M059J (cell line): Measurements from ENCODE around the gene PSMA7. TPM values are rescaled to one million over a fixed set of nuclear protein-coding genes. Genes with fewer than 3 reads are reported as not detected.

Experiments used
- DNase-seq: peaks from one replicate; pipeline ENCODE4 v3.0.0-alpha.2; 2012; ENCODE audit warnings: low read depth
- total RNA-seq: library from RNA; depleted of rRNA; stranded (reverse); fragments of >200 nt; shearing (Covaris generic); gene quantifications from 2 replicates; pipeline ENCODE4 v1.2.3, GENCODE V29; 2014; rRNA removed

PSMA7 gene
- total RNA-seq, result 881 and 940 TPM in 2 replicates

DNA sequence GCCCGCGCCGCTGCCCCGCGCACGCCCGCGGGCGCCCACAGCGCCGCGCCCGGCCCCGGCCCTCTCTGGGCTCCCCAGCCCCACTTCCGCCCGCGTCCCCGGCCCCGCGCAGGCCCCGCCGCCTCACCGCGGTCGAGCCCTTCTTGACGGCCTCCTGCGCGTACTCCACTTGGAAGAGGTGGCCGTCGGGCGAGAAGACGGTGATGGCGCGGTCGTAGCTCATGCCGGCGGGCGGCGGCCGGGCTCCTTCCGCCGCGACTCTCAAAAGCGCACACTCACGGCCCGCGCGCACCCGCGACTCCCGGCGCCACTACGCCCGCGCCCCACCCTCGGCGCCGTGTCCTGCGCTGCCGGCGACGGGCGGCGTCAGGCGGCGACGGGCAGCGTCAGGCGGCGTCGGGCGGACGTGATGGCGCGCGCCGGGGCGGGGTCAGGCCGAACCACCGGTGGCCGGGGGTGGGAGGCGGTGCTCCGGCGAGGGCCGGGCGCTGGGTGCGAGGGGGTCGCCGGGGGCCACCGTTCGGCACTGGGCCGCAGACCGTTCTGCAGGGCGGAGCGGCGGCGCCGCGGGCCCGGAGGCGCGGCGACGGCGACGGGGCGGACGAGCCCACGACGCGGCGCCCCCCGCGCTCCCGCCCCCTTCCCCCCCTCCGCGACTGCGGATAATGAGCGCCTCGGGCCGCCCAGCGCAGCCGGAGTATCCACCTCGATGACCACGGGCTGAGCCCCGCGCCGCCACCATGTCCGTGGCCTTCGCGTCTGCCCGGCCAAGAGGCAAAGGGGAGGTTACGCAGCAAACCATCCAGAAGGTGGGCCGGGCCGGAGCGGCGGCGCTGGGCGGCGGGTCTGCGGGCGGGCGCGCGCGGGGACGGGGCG, at the start of gene PSMA7, which contains the start of gene SS18L1:
PSMA7 (minus strand) TSS at position 314 of the 876 bp plus-strand sequence; CDS start at position 223, 91 bp downstream.
SS18L1 (plus strand) TSS at position 689 of the 876 bp plus-strand sequence; CDS start at position 741, 52 bp downstream.
- peak; percentile 90 for DNase-seq

DNA sequence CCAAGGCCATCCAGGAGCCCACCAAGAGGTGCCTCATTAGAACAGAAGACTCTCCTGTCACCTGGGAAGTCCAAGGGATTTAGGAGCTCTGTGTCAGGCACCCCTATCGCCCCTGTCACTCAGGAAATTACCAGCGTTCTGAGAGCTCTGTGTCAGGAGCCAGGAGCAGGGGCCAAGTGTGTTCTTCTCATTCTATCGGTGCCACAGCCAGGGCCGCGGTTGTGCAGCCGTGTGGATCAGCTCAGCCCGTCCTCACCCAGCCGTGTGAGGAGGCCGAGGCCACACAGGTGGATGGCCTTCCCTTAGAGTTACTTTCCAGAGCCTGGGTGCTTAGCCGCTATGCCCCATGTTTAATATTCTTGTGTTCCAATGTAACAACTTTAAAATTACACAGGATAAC, 49.4 kb upstream of the PSMA7 start:
- DNase-seq, result no peak

DNA sequence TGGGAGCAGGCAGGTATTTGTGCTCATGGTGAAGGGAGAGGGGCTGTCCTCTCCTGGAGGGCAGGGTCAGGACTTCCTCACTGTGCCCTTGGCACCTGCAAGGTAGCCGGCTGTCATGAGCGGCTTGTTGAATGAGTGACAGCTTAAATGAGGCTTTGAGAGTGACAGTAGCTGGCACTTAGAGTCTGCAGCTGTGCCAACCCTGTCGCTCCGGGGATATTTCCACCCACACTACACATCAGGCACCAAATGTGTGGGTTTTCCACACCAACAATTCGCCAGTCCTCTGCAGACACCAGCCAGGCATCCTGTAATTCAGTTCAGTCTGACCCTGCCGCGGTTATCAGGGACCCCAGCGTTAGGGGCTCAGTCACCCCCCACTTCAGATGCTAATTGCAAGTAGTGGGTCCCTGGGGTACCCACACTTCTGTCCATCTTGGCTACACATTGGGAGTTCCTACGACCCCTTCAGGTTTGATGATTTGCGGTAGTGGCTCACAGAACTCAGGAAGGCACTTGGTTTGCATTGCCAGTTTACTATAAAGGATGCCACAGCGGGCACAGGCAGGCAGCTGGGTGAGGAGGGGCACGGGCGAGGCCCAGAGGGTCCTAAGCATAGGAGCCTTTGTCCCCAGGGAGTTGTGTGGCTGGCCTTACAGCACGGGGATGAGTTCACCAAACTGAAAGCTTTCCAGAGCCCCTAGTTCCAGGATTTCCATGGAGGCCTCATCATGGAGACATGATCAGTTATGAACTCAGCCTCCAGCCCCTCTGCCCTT, 48.8 kb upstream of the PSMA7 start:
- no peak for DNase-seq

DNA sequence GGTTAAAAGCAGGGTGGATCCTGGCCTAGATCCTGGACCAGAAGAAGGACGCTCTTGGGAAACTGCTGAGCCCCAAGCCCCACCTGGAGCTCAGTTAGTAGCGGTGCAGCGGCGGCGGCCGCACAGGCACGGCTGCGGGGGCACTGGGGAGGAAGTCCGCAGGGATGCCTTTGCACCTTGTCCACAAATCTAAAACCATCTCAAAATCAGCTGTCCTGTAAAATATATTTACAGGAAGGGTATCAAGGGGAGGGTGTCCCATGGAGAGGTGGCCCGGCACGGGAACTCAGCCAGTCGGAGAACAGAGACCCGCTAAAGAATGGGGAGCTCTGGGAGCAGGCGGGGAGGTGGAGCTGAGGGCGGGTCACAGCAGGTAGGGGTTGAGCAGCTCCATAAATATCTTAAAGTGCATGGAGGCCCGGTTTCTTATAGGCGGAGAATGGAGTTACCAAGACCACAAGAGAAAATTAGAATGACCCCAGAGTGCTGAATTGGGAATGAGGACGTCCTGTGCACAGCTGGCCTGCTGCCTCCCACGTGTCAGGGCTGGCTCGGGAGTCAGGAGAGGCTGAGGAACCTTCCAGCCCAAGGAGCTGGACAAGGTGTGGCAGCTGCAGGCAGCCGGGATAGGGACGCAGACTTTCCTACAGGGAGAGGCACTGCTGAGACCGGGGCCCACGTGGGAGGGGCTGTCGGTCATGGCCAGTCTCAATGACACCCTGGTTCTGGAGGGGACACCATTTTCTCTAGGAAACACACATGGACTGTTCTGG, 47.6 kb upstream of the PSMA7 start:
- no peak for DNase-seq

DNA sequence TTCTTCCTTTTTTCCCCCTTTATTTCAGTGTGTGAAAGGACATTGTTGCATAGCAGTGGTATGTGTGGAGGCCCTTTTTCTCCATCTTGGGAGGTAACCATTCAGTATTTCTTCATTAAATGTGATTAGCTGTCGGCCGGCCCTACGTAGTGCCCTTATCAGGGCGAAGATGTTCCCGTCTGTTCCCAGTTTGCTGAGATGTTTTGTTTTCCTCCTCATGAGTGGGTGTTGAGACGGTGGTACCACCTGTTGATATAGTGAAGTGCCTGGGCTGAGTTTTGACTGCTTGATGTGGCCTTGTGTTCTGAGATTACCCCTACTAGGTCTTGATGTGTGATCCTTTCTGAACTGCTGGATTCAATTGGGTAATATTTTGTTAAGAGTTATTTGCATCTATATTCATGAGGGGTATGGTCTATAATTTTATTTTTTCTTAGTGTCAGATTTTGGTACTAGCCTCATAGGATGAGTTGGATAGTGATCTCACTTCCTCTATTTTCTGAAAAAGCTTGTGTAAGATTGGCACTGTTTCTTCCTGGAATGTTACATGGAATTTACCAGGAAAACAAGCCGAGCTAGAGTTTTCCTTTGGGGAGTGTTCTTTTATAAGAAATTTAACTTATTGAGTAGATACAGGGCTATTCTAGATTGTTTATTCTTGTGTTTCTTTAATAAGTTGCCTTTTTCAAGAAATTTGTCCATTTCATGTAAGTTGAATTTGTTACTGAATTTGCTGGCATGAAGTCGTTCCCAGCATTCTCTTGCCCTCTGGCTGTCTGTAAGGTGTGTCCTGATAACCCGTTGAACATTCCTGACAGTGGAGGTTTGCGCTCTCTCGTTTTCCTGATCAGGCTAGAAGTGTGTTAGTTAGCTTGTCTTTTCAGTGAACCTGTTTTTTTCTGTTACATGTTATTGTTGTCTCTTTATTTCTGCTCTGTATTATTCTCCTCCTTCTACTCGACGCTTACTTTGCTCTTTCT, 44.0 kb upstream of the PSMA7 start:
- DNase-seq, result no peak

DNA sequence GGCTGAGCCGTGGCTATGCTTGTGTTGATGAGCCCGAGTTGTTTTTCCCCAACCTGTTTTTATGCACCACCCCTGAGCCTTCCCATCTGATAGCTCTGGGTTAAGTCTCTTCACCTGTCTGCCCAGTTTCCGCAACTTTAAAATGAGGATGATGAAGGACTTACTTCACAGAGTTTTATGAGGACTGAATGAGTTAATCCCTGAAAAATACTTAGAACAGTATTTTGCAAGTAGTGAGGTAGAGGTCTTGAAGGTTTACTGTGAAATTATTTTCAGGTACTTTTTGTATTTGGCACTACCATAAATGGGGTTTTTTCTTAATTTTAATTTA, 42.9 kb upstream of the PSMA7 start:
- DNase-seq, result no peak

DNA sequence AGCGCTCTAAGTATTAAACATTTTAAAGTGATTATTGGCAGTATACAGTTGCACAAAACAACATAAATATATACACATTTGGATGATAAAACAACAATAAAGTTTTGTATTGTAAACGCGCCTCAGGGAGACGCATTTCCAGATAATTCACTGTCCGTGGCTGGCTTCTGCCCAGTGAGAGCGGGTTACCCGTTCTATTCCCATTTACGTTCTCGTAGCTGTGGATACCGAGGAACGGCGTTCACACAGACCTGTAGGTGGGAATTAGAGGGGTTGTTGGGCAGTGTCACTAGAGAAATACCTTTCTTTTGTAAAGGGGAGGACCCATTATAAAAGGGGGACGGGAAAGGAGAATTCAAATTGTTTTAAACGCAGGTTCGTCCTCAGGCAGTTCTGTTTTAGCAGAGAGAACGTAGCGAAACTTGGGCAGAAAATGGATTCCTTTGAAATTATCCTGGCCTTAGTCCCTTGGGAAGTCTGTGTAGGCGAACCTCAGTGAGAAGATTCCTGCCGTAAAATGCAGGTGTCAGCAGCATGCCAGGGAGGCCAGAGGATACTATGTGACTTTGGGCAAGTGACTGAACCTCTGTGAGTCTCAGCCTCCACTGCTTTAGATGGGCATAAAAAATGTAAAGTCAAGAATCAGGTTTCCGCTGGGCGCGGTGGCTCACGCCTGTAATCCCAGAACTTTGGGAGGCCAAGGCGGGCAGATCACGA, 40.4 kb upstream of the PSMA7 start:
- DNase-seq, result peak; percentile 28

DNA sequence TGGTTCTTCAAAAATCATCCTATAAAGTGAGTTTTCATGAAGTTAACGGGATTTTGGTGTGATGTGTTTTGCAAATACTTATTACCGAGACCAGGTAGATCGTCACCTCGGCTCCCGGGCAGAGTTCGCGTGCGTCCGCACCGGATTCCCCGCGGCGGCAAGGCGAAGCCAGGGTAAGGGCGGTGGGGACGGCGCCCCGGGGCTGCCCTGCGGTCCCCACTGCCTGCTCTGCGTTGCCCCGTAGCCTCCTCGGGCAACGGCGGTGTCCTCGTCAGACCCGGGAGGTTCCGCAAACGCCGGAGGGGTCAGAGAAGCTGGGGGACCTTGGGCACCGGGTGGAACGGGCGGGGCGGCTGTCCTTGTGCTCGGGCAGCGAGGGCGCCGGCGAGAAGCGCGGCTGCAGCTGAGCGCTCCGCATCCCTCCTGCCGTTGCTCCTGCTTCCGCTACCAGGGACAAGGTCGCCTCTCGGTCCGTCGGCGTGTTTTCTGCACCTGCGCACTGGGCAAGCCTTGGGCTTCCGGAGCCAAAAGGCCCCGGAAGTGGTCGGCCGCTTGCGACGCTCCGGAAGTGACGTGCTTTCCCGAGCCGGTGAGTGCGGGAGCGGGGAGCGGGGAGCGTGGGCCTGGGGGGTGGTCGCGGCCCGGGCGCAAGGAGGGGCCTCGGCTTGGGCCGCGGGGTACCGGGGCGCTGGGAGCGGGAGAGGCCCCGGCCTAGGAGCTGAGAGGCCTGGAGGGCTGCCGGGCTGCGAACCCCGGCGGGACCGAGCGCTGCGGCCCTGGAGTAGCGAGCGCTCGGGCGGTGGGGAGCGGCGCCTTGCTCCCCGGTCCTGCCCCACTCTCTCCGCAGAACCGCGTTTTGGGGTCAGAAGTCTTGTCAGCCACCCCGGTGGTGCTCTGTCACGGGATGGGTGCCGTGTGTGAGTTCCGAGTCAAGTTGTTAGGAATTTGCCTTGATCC, 39.6 kb upstream of the PSMA7 start, which contains the start of gene MTG2:
MTG2 (plus strand) TSS at position 560 of the 957 bp plus-strand sequence. CDS start 10,393 bp downstream, outside the sequence.
- DNase-seq, result peak; percentile 99

DNA sequence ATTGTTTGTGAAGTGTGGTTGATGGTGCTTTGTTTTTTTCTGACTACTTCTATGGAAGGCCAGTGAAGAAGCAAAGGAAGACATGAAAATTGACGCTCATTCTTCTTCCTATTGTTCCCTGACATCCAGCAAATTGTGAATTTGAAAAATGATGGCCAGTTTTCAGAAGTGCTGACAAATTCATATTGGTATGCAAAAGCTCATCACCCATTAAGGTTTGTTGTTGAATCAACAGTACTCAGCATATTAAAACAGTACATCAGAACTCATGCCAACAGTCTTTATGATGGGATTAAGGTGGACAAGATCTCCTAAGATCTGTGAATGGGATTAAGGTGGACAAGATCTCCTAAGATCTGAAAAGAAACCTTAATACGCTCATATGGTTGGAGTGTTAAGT, 38.6 kb upstream of the PSMA7 start:
- DNase-seq, result no peak

DNA sequence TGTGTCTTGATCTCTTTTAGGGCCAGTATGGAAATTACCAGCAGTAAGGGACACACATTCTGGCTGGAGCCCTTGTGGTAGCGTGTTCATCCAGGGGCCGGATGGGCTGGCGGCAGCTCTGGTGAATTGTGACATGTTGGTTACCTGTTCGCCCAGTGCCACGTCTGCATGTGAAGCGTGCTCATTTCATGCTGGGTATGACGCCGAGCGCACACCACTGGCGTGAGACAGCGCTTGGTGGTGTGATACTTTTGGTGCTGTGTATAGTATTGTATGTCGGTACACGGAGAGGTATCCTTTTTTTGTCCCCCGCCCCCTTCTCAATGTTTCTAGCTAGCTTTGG, 35.9 kb upstream of the PSMA7 start:
- DNase-seq, result no peak

DNA sequence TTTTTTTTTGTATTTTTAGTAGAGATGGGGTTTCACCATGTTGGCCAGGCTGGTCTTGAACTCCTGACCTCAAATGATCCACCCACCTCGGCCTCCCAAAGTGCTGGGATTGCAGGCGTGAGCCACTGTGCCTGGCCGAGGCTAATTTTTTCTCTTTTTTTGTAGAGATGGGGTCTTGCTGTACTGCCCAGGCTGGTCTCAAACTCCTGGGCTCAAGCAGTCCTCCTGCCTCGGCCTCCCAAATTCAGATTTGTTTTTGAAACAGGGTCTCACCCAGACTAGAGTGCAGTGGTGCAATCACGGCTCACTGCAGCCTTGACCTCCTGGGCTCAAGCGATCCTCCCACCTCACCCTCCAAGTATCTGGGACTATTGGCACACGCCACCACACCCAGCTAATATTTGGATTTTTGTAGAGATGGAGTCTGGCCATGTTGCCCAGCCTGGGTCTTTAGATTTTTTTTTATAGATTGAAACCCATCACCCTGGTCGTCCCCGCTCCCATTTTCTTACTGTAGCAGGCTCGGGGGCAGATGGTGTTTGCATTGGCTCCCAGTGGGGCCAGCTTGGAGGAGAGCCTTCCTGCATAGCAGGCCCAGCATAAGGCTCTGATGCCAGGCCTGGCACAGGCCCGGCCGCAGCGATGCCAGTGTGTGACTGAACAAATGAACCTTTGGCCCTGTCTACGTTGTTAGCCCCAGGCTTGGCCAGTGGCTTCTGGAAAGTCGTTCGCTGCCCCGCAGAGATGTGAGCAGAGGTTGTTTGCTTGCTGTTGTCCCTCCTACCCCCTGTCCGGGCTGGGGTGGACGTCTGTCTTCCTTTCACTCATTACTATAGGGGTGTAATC, 35.3 kb upstream of the PSMA7 start:
- no peak for DNase-seq

DNA sequence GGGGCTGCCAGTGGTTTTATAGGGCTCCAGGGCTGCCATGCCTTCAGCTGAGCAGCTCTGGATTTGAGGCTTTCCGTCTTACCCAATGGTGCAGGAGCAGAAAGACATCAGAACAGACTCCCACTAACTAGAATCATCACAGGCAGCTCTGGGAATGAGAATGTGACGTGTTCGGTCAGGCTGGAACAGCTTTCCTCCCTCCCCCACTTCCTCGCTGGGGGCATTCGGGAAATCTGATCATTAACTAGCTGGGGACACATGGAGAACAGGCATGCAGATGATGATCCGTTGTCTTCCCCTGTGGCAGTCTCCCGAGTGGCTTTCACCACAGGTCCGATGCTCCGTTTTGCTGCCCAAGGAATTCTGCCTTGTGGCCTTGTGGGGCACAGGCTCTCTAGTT, 34.1 kb upstream of the PSMA7 start:
- no peak for DNase-seq

DNA sequence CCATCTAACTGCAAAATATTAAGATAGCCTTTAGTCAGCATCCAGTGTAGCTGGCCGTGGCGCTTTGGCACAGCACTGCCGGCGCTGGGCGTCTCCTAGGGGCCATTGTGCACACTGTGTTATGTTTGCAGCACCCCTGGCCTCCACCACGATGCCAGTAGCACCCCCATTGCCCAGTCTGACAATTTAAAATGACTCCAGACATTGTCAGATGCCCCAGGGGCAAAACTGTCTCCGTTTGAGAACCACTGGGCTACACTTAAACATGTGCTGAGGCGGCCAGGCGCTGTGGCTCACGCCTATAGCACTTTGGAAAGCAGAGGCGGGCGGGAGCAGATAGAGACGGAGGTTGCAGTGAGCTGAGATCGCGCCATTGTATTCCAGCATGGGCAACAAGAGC, 33.7 kb upstream of the PSMA7 start:
- DNase-seq, result no peak

DNA sequence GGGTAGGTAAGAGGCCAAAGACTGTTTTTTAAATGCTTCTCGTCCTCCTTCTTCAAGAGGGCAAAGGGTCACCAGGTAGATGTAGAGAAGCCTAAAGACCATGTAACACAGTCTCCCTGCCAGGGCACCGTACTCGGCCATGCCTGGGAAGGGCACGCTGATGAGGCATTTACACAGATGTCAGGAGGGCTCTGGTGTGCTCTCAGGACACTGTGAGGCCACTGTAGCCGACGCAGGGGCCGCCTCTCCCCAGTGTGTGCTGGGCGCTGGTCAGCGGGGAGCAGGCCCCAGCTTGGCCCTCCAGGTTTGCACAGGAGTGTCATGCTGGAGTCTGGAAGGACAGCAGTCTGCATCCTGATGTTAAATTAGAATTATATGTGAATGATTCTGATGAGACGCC, 32.5 kb upstream of the PSMA7 start:
- no peak for DNase-seq

DNA sequence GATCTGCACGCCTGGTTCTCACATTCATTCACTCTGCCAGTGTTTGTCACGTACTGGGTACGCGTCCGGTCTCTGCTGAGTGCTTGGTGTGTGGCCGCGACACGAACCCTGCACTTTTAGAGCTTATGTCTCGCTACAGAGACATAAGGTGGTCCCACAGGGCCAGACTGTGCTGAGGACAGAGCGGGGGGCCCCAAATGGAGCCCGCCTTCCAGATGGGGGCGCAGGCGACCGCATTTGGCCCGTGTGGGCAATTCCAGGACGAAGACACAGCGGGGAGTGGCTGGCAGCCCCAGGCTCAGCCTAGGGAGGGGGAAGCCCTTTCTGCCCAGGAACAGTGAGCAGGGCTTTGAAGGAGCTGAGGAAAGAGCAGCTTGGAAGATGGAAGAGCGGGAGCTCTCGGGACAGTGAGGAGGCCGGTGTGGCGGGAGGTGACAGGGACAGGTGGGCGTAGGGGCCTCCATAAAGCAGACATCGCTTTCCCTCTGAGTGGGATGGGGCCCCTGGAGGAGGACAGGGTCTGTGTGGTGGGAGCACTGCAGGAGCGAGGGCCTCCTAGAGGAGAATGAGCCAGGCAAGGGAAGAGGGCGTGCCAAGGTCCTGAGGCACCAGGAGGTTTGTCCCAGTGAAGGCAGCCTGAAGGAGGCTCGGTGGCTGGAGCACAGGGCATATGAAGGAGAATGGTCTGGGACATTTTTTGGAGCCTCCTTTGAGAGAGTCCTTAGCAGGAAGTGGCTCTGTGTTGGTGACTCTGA, 31.9 kb upstream of the PSMA7 start:
- DNase-seq, result no peak

DNA sequence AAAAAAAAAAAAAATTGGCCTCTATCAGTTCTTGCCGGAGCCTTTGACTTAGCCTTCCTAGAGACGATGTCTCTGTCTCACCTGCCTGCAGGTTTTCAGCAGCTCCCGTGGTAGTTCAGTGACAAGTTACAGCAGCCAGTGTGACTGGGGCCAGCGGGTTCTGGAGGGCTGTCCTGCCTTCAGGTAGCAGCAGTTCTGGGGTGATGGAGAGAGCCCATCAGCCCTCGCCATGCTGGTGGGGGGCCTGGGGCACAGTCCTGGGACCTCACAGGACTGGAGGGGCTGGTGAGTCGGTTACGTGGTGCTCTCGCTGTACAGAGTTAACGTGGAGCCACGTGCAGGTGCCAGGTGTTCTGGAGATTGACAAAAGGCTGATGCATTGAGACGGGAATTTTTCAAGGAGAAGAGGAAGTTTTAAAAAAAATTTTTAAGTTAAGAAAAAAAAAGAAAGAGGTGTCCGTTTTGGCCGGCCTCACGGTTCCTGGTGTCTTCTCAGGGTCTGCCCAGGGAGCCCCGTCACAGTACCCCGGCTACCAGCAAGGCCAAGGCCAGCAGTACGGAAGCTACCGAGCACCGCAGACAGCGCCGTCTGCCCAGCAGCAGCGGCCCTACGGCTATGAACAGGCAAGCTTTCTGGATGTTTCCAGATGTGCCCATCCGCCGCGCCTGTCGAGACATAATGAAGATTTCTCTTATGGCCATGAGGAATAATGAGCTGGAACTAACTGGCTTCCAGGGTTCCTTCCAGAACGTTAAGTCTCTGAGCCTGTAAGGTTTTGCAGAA, 31.0 kb upstream of the PSMA7 start:
- no peak for DNase-seq

DNA sequence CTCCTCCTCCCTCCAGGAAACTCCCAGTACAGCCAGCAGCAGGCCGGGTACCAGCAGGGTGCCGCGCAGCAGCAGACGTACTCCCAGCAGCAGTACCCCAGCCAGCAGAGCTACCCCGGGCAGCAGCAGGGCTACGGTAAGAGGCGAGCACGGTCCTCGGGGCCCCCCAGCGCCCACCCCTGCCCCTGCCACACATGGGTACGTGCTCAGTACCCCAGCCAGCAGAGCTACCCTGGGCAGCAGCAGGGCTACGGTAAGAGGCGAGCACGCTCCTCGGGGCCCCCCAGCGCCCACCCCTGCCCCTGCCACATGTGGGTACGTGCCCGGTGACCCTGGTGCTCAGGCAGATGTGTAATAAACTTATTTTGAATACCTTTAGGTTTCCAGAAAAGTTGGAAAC, 29.5 kb upstream of the PSMA7 start:
- DNase-seq, result no peak
